WTC11 (cell line): ENCODE data around the gene MYO7B. TPM values are rescaled to one million over a fixed set of nuclear protein-coding genes. Genes with fewer than 3 reads are reported as not detected.

Source experiments
- ATAC-seq: fragments of 200-7000 bp; cut with Tn5 transposase; 2 replicates; pipeline ENCODE4 v1.10.0; 2021; ENCODE audit warnings: mild to moderate bottlenecking, moderate library complexity
- CTCF ChIA-PET: fragments of 300-600 bp; sonication (Branson Sonifier 250); formaldehyde crosslinking; loops from one replicate; lab custom pipeline; 2021; ENCODE audit warnings: antibody characterized with exemption; lab: Charles Lee
- POLR2A ChIA-PET: fragments of 350-600 bp; sonication (Branson Sonifier 250); formaldehyde crosslinking; loops from one replicate; lab custom pipeline; 2021; ENCODE audit warnings: antibody characterized with exemption; lab: Charles Lee
- DNase-seq: peaks from one replicate; pipeline ENCODE4 v3.0.0; 2021; ENCODE audit warnings: low spot score
- H3K27ac Mint-ChIP-seq: 2 replicates; pipeline ENCODE4 v1.8.0; 2021; ENCODE audit warnings: mixed read lengths
- H3K27me3 Mint-ChIP-seq: 2 replicates; pipeline ENCODE4 v1.8.0; 2021; ENCODE audit warnings: low read depth, mild to moderate bottlenecking, moderate library complexity, mixed read lengths
- H3K36me3 Mint-ChIP-seq: 2 replicates; pipeline ENCODE4 v1.8.0; 2021; ENCODE audit warnings: mixed read lengths
- H3K4me1 Mint-ChIP-seq: 2 replicates; pipeline ENCODE4 v1.8.0; 2022; ENCODE audit warnings: mixed read lengths
- H3K4me3 Mint-ChIP-seq: 2 replicates; pipeline ENCODE4 v1.8.0; 2021; ENCODE audit warnings: mild to moderate bottlenecking, moderate library complexity, mixed read lengths
- H3K9me3 Mint-ChIP-seq: 2 replicates; pipeline ENCODE4 v1.8.0; 2021; ENCODE audit warnings: mixed read lengths
- ATF1 ChIP-seq: sonication (generic); formaldehyde crosslinking; IDR thresholded peaks from 2 replicates; pipeline ENCODE4 v1.8.1; 2023; ENCODE audit warnings: mild to moderate bottlenecking, moderate library complexity, missing genetic modification reagents
- CREB1 ChIP-seq: sonication (generic); formaldehyde crosslinking; IDR thresholded peaks from 2 replicates; pipeline ENCODE4 v1.8.0; 2023; ENCODE audit warnings: mild to moderate bottlenecking, missing genetic modification reagents
- E2F1 ChIP-seq: sonication (generic); formaldehyde crosslinking; IDR thresholded peaks from 2 replicates; pipeline ENCODE4 v1.8.0; 2022; ENCODE audit warnings: mild to moderate bottlenecking, missing genetic modification reagents
- ELF4 ChIP-seq: sonication (generic); formaldehyde crosslinking; IDR thresholded peaks from 2 replicates; pipeline ENCODE4 v1.8.1; 2022; ENCODE audit warnings: low read depth, mild to moderate bottlenecking, moderate library complexity, missing genetic modification reagents
- ERG ChIP-seq: fragments of 250-450 bp; sonication (Bioruptor Pico); IDR thresholded peaks from 2 replicates; pipeline ENCODE4 v1.8.0; 2021; ENCODE audit warnings: mild to moderate bottlenecking
- GRHL2 ChIP-seq: fragments of 250-450 bp; sonication (Bioruptor Pico); IDR thresholded peaks from 2 replicates; pipeline ENCODE4 v1.8.0; 2022; ENCODE audit warnings: mild to moderate bottlenecking, moderate library complexity; ENCODE audit not compliant: insufficient replicate concordance, severe bottlenecking
- MAX ChIP-seq: sonication (generic); formaldehyde crosslinking; IDR thresholded peaks from 2 replicates; pipeline ENCODE4 v1.8.0; 2022; ENCODE audit warnings: mild to moderate bottlenecking, missing genetic modification reagents
- NFYB ChIP-seq: sonication (generic); formaldehyde crosslinking; conservative IDR thresholded peaks from 2 replicates; pipeline ENCODE4 v1.8.0; 2022; ENCODE audit warnings: low read depth, missing genetic modification reagents
- NR1H2 ChIP-seq: sonication (generic); formaldehyde crosslinking; IDR thresholded peaks from 2 replicates; pipeline ENCODE4 v1.9.0; 2021; ENCODE audit warnings: mild to moderate bottlenecking, moderate library complexity, missing genetic modification reagents
- RORB ChIP-seq: fragments of 250-450 bp; sonication (Bioruptor Pico); IDR thresholded peaks from 2 replicates; pipeline ENCODE4 v1.9.0; 2021; ENCODE audit warnings: mild to moderate bottlenecking
- SMAD4 ChIP-seq: sonication (generic); formaldehyde crosslinking; IDR thresholded peaks from 2 replicates; pipeline ENCODE4 v1.8.0; 2022; ENCODE audit warnings: mild to moderate bottlenecking, missing genetic modification reagents
- TCF7 ChIP-seq: sonication (generic); formaldehyde crosslinking; IDR thresholded peaks from 2 replicates; pipeline ENCODE4 v1.8.0; 2022; ENCODE audit warnings: mild to moderate bottlenecking, low read depth, missing genetic modification reagents, moderate library complexity
- ZNF232 ChIP-seq: sonication (generic); formaldehyde crosslinking; IDR thresholded peaks from 2 replicates; pipeline ENCODE4 v1.8.0; 2022; ENCODE audit warnings: mild to moderate bottlenecking, missing genetic modification reagents
- ZNF416 ChIP-seq: fragments of 250-450 bp; sonication (Bioruptor Pico); IDR thresholded peaks from 2 replicates; pipeline ENCODE4 v1.9.0; 2021; ENCODE audit warnings: mild to moderate bottlenecking, inconsistent platforms
- ZNF671 ChIP-seq: fragments of 250-450 bp; sonication (Bioruptor Pico); IDR thresholded peaks from 2 replicates; pipeline ENCODE4 v1.8.0; 2021; ENCODE audit warnings: mild to moderate bottlenecking
- total RNA-seq: library from RNA; stranded (reverse); gene quantifications from 3 replicates; pipeline ENCODE4 v1.2.3, GENCODE V29; 2021
- TF ChIP-seq, protein P1 (sequence below): sonication (generic); formaldehyde crosslinking; IDR thresholded peaks from 2 replicates; pipeline ENCODE4 v1.8.1; 2022; ENCODE audit warnings: mild to moderate bottlenecking, missing genetic modification reagents, moderate library complexity, borderline replicate concordance
- TF ChIP-seq, protein P2 (sequence below): sonication (generic); formaldehyde crosslinking; conservative IDR thresholded peaks from 2 replicates; pipeline ENCODE4 v1.8.1; 2022; ENCODE audit warnings: mild to moderate bottlenecking, missing genetic modification reagents
- TF ChIP-seq, protein P3 (sequence below): sonication (generic); formaldehyde crosslinking; IDR thresholded peaks from 2 replicates; pipeline ENCODE4 v1.8.0; 2022; ENCODE audit warnings: mild to moderate bottlenecking, missing genetic modification reagents
- TF ChIP-seq, protein P4 (sequence below): sonication (generic); formaldehyde crosslinking; conservative IDR thresholded peaks from 2 replicates; pipeline ENCODE4 v1.8.1; 2023; ENCODE audit warnings: mild to moderate bottlenecking, low read depth, missing genetic modification reagents, moderate library complexity

MYO7B gene
- total RNA-seq, 1 experiment from 2014 or later, result not detected

- Mint-ChIP-seq H3K27ac (no peak overlapping the region), H3K9me3 (peaks cover 3% of the 10 kb centered on the region), H3K4me1 (peaks cover 3% of the 10 kb centered on the region), H3K27me3 (peaks cover 35% of the 10 kb centered on the region), H3K36me3 (no peaks in the 10 kb centered on the region), H3K4me3 (peak overlapping the region; percentile 60; the same call in 1 of the 2 replicates)
- POLR2A ChIA-PET, result no interaction called here
- ATAC-seq (no peak), DNase-seq (no peak)
- no peak for TF ChIP-seq E2F1
- TF ChIP-seq ERG (CRISPR knock-in tag), result no peak
- no peak for TF ChIP-seq SMAD4 (CRISPR knock-in tag)
- TF ChIP-seq GRHL2 (CRISPR knock-in tag), result no peak
- TF ChIP-seq MAX (CRISPR knock-in tag), result no peak
- TF ChIP-seq ELF4 (CRISPR knock-in tag), result no peak
- no peak for TF ChIP-seq RORB (CRISPR knock-in tag)
- TF ChIP-seq NFYB (CRISPR knock-in tag), result no peak
- TF ChIP-seq, protein P1, sequence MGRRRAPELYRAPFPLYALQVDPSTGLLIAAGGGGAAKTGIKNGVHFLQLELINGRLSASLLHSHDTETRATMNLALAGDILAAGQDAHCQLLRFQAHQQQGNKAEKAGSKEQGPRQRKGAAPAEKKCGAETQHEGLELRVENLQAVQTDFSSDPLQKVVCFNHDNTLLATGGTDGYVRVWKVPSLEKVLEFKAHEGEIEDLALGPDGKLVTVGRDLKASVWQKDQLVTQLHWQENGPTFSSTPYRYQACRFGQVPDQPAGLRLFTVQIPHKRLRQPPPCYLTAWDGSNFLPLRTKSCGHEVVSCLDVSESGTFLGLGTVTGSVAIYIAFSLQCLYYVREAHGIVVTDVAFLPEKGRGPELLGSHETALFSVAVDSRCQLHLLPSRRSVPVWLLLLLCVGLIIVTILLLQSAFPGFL (CRISPR knock-in tag), result no peak
- no peak for TF ChIP-seq TCF7
- TF ChIP-seq ZNF416, result no peak
- TF ChIP-seq, protein P2, sequence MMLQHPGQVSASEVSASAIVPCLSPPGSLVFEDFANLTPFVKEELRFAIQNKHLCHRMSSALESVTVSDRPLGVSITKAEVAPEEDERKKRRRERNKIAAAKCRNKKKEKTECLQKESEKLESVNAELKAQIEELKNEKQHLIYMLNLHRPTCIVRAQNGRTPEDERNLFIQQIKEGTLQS, result no peak
- TF ChIP-seq, protein P3, sequence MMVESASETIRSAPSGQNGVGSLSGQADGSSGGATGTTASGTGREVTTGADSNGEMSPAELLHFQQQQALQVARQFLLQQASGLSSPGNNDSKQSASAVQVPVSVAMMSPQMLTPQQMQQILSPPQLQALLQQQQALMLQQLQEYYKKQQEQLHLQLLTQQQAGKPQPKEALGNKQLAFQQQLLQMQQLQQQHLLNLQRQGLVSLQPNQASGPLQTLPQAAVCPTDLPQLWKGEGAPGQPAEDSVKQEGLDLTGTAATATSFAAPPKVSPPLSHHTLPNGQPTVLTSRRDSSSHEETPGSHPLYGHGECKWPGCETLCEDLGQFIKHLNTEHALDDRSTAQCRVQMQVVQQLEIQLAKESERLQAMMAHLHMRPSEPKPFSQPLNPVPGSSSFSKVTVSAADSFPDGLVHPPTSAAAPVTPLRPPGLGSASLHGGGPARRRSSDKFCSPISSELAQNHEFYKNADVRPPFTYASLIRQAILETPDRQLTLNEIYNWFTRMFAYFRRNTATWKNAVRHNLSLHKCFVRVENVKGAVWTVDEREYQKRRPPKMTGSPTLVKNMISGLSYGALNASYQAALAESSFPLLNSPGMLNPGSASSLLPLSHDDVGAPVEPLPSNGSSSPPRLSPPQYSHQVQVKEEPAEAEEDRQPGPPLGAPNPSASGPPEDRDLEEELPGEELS (CRISPR knock-in tag), result no peak
- TF ChIP-seq, protein P4, sequence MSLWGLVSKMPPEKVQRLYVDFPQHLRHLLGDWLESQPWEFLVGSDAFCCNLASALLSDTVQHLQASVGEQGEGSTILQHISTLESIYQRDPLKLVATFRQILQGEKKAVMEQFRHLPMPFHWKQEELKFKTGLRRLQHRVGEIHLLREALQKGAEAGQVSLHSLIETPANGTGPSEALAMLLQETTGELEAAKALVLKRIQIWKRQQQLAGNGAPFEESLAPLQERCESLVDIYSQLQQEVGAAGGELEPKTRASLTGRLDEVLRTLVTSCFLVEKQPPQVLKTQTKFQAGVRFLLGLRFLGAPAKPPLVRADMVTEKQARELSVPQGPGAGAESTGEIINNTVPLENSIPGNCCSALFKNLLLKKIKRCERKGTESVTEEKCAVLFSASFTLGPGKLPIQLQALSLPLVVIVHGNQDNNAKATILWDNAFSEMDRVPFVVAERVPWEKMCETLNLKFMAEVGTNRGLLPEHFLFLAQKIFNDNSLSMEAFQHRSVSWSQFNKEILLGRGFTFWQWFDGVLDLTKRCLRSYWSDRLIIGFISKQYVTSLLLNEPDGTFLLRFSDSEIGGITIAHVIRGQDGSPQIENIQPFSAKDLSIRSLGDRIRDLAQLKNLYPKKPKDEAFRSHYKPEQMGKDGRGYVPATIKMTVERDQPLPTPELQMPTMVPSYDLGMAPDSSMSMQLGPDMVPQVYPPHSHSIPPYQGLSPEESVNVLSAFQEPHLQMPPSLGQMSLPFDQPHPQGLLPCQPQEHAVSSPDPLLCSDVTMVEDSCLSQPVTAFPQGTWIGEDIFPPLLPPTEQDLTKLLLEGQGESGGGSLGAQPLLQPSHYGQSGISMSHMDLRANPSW, result no peak
- no peak for TF ChIP-seq NR1H2
- TF ChIP-seq ATF1 (CRISPR knock-in tag), result no peak
- TF ChIP-seq ZNF232 (CRISPR knock-in tag), result no peak
- TF ChIP-seq ZNF671 (CRISPR knock-in tag), result no peak
- TF ChIP-seq CREB1 (CRISPR knock-in tag), result no peak
- CTCF ChIA-PET, result interaction anchor here (1.1 to 4.1 kb wide), 2 partner anchors 12 to 74 kb away, joined by 3 to 19 read pairs; no protein-coding TSS in a partner anchor
Measured at GRCh38 chr2:127665267-127665893, 129.9 kb downstream of the MYO7B start.
